HS-27A (cell line): ENCODE data around the gene ZCCHC24.
"Not testable (repeated sequence)": the region's sequence is repeated elsewhere in the genome, so short reads cannot be mapped to it uniquely, and the experiment has no call there.

Source experiments
- DNase-seq: peaks from one replicate; pipeline ENCODE4 v3.0.0-alpha.2; 2012; ENCODE audit warnings: low read depth, missing footprints

The ZCCHC24 gene

DNA sequence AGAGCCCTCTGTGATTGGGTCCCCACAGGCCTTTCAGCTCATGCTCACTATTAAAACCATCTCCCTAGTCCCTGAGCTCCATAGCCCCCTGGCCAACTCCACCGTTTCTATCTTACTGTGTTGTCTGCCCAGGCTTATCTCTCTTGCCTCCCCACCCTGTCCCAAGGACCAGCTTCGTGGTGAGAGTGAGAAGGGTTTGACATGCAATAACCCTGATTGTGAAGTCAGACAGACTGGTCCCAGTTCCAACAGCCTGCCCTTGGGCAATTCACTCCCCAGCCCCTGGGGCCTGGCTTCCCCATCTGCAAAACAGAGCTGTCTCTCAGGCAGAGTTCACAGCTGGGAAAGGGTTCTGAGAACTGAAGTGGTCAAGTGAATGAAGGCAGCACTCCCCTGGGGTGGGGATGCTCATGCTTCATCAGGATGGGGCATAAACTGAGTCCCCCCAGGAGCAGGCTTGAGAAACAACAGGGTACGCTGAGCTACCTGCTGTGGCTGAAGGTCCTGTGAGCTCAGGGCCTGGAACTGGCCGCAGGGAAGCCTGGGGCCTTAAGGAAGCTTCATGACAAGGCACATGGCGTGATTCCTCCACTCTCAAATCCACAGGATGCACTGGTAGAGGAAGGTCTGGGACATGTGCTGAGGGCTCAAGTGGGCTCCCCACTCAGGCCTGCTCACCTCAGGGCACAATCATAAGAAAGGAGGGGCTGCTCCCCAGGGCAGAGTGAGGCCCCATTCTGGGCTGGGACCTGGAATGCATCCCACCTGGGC is 100.0 kb downstream of the ZCCHC24 start:
- no peak for DNase-seq

DNA sequence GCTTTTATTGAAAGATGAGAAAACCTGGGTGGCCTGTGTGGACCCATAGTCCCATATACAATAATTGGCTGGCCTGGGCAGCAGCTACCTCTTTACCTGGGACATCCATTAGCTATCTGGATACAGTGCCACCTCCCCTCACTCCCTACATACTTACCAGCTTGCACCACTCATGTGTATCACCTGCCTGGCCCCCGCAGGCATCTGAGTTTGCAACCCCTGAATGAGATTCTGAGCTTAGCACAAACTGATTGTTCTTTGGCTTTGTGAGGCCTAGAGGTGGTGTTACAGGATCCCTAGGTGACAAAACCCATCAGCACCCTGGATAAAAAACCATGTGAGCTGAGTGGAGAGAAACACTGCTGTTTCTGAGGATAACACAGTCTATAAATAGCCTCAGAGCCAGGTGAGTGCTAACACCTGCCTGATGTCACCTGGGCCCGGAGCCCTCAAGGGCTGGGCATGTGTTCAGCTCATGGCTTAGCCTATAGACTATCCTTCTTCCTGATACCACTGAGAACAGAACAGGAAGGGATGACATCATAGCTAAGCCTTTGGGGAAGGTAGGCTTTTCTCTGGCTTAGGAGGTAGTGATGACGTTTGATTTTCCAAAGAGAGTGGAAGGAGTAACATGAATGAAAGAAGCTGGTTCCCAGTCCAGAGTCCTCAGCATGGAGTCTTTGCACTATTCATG is 100.8 kb downstream of the ZCCHC24 start:
- DNase-seq, result no peak

DNA sequence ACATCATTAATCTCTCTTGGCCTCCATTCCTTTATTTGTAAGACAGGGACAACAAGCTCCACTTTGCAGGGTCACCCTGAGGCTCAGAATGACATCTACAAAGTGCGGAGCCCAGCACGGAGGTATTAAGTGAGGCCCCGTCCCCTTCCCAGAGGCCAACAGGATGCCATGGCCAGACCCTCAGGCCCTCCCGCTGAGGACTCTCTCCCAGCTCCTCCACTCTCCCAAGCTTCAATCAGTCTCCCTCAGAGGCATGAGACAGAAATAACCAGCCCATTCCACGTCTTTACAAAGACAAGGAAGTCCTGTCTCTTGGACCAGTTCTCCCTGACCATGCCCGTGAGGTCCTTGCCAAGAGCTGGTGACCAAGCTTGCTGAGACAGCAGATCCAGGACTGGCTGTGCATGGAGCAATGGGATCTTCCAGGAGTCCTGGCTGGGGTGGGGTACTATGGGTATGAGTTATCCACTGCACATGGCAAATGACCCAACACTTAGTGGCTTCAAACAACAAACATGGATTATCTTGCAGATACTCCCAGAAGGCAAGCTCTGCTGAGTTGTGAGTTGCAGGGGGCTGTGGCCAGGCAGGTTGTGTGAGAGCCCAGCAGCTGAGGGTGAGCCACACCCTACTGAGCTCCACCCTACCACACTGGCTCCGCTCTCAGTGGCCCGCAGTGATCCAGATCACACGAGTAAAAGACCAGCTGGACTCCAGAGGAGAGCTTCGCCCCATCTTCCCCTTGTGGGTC is 102.4 kb downstream of the ZCCHC24 start:
- no peak for DNase-seq

DNA sequence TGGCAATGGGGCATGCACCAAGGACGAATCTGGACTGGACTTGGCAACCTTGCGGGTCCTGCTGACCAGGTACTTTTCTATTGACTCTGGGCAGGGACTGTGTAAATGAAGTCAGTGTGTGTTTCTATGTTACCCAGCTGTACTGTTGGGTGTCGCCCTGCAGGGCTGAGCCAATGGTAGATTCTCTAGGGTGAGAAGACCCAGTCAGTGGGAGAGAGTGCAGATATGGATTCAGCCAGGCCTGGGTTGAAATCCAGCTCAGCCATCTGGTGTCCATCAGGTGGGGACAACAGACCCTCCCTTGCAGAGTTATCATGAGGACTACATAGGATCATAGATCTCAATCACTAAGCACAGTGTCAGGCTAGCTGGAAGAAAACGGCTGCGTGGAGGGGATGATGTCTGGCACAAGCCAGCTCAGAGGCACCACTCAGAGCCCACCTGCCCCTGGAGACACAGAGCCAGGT is 103.1 kb downstream of the ZCCHC24 start:
- no peak for DNase-seq

DNA sequence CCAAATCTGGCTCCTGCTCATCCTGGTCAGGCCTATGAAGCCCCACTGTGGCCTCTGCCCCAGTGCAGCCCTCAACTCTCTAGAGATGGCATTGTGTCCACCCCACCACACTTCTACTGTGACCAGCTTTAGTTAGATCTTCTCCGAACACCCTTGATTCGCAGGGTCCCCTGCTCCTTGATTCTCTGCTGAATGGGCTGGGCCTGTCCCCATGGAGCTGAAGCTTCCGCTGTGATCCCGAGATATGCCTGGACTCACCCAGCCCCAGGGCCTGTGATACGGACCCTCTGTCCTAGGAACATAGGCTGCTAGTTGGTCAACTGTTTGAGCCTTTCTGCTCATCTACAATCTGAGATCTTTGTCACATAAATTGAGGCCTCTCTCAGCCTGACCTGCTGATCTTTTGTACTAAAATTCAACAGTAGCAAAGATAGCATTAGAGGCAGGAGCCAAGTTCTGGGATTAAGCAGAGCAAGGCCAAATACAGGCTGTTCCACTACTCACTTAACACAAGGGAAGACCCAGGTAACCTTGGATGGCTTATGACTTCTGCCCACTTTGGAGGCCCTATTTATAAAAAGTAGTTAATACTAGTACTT is 104.7 kb downstream of the ZCCHC24 start:
- DNase-seq, result no peak

DNA sequence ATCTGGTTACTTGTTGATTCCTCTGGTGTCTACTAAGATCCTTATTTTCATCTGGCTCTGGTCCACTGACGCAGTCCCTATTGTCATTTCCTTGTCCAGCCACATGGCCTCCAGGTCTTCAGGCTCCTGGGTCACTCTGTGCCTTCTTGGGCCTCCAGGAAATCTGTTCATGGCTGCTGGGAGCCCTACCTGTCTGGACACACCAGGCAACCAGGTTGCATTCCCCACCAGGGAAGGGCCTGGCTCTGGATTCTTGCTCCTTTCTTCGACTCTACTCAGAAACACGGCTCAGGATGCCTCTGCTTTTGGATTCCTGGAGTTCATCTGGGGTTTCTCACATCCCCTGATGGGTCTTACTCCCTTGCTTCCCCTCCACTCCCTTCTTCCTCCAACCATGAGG is 106.2 kb downstream of the ZCCHC24 start:
- DNase-seq, result no peak

DNA sequence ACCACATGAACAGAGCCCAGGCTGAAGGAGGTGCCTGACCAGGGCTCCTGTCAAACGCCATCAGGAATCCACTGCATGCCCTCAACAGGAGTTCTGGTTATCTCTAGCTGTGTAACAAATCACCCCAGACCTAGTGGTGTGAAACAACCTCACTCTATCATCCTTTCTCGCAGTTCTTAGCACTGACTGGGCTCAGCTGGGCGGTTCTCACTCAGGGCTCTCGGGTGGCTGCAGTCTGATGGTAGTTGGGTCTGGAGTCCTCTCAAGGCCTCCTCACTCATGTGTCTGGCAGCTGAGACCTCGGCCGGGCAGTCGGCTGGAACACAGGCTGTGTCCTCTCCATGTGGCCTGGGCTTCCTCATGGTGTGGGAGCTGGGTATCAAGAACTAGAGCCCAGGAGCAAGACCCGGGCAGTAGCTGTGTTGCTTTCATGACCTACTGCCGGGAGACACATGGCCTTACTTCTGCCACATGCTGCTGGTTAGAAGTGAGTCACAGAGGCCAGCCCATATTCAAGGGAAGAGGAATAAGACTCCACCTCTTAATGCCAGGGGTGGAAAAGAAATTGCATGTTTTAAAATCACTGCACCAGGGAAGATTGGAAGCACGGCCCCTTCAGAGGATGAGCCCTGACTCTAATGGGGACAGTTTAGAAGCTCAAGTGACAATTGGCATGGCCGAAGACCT is 107.5 kb downstream of the ZCCHC24 start:
- not testable (repeated sequence) for DNase-seq

DNA sequence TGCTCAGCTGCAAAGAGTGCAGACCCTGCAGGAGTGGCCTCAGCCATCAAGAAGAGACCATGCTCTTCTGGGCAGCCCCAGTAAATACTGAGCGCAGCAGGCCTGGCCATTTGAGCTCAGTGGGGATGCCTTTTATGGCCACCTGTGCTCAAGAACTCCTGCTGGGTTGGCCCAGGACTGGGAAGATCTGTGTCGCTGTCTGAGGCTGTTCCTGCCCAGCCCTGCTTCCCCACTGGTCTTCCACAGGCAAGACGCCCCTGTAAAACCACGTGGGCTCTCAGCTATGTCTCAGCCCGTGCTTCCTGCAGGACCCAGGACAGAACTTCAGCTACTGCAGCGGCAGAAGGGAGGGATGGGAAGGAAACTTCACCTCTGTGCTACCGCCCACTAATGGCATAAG is 108.7 kb downstream of the ZCCHC24 start:
- no peak for DNase-seq

DNA sequence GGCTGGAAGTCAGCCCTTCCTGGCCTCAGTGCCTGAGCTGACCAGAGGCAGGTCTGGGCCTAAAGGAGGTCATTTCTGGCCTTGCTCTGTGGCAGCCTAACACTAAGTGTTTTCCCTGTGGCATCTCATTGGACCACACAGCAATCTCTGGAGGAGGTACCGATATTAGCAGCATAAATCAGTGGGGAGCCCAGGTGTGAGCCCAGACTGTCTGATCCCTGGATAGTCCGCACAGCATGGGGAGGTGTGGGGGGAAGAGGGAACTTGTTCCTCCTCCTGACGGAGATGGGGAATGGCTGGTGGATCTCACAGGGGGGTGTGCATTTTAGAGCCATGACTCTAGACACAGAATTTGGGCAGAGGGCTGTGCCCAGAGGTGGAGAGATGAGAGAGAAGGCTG is 109.1 kb downstream of the ZCCHC24 start:
- no peak for DNase-seq

DNA sequence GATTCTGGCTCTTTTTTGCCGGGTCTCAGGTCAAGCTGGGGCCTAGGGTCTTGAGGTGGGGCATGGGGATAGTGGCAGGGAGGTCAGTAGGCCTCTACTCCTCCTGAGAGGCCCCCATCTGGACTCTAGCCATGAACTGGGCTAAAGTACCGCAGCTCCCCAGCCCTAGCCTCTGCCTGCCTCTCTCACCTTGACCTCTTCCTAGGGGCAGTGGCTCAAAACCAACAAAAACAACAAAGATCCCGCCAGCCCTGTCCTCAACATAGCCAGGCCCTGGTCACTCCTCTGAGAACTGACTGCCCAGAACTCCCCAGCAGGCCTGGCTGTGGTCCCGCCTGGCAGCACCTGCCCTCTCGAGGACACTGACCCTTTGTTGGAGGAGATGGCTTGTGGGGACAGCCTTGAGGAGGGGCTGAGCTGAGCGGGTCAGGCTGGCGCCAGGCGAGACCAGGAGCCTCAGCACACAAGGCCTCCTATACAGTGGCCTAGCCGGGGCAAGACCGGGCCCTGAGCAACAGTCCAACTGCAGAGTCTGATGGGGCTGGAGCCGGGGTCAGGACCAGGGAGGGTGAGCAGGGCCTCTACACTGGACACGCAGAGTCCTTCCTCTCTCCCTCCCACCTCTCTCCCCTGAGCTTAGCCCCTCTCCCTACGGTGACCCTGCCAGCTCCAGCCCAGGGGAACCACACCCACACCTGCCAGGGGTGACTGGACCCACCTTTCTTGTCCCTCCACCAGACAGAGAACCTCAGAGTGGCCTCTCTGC is 109.8 kb downstream of the ZCCHC24 start:
- DNase-seq, result no peak

DNA sequence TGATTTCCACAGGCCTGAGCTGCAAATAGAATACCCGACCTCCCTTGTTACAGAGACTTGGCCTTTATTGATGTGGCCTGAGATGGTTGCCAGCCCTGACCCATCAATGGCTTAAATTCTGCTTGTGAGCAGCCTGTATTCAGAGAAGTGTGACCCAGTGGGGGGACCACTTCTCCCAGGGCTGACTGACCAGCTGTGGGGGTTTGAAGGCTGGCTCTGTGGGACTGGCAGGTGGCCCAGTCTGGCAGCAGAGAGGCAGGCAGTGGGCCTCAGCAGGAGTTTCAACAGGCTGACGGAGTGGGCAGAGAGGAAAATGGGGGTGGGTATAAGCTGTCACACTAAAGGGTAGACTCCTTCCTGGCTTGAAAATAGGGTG is 110.3 kb downstream of the ZCCHC24 start:
- no peak for DNase-seq

DNA sequence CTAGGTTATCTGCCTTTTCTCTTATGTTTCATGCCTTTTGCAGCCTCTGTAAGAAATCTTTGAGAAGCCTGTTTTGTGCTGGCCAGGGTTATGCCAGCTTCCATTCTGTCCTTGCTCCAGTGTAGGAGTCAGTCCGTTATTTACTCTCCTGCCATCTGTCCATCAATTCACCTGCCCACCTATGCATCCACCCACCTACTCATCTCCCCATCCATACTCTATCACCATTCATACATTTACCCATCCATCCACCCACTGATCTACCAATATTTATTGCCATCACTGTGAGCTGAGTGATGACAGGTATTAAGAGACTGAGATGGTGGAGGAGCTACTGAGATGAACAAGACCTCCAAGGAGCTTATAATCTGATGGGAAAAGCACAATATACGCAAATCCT is 110.9 kb downstream of the ZCCHC24 start:
- DNase-seq, result no peak

DNA sequence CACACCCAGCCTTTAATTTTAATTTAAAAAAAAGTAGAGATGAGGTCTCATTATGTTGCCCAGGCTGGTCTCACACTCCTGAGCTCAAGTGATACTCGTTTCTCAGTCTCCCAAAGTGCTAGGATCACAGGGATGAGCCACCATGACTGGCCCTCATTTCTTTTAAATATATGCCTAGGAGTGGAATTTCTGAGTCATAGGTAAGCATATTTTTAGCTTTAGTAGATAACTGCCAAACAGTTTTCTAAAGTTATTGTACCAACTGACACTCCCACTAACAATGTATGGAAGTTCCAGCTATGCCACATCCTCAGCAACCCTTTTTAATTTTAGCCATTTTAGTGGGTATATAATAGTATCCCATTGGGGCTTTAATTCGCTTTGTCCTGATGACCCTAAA is 111.9 kb downstream of the ZCCHC24 start:
- DNase-seq, result no peak

DNA sequence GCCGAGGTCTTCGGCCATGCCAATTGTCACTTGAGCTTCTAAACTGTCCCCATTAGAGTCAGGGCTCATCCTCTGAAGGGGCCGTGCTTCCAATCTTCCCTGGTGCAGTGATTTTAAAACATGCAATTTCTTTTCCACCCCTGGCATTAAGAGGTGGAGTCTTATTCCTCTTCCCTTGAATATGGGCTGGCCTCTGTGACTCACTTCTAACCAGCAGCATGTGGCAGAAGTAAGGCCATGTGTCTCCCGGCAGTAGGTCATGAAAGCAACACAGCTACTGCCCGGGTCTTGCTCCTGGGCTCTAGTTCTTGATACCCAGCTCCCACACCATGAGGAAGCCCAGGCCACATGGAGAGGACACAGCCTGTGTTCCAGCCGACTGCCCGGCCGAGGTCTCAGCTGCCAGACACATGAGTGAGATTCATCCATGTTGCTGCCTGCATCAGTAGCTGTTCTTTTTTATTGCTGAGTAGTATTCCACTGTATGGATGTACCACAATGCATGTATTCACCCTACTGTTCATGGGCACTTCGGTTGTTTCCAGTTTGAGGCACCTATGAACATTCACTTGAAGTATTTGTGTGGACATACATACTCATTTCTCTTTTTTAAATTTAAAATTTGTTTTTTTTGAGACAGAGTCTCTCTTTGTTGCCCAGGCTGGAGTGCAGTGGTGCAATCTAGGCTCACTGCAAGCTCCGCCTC is 112.7 kb downstream of the ZCCHC24 start:
- DNase-seq, result not testable (repeated sequence)
